ENCODE measurements around the gene CNTLN. TPM values are rescaled to one million over a fixed set of nuclear protein-coding genes. Genes with fewer than 3 reads are reported as not detected.

Gene CNTLN
- total RNA-seq, 1 experiment from 2014 or later, result 6.7 TPM

- no peak overlapping the region for H3K27ac Mint-ChIP-seq (ENCODE audit: low read depth, unreplicated experiment)
- no TSS peak for BruUV-seq (replicated peaks)
- DNase-seq (ENCODE audit: unreplicated experiment), result no peak
- no peaks in the 10 kb centered on the region for H3K9me3 Mint-ChIP-seq (ENCODE audit: unreplicated experiment)
- no peaks in the 10 kb centered on the region for H3K4me1 Mint-ChIP-seq (ENCODE audit: insufficient read depth, unreplicated experiment)
- H3K4me3 Mint-ChIP-seq (ENCODE audit: unreplicated experiment), result no peak overlapping the region
- ChIA-PET CTCF (no interaction called here), POLR2A (interaction anchor here (0.6 kb wide), 1 partner anchor 21 kb away, joined by 5 read pairs; no protein-coding TSS in a partner anchor)
- intact Hi-C loops (cut with micrococcal nuclease), result no loop called here
- no peaks in the 10 kb centered on the region for H3K27me3 Mint-ChIP-seq (ENCODE audit: insufficient read depth, unreplicated experiment)
- TF ChIP-seq CTCF (IDR thresholded peaks at IDR 0.05; ENCODE audit: unreplicated experiment), result no peak
- no peaks in the 10 kb centered on the region for H3K36me3 Mint-ChIP-seq (ENCODE audit: insufficient read depth, unreplicated experiment)
These were observed 24.6 kb downstream of the CNTLN start for GRCh38 chr9:17159469-17159868.

- Mint-ChIP-seq H3K4me1 (ENCODE audit: insufficient read depth, unreplicated experiment) (no peaks in the 10 kb centered on the region), H3K4me3 (ENCODE audit: unreplicated experiment) (no peak overlapping the region), H3K27me3 (ENCODE audit: insufficient read depth, unreplicated experiment) (no peaks in the 10 kb centered on the region), H3K27ac (ENCODE audit: low read depth, unreplicated experiment) (no peak overlapping the region), H3K9me3 (ENCODE audit: unreplicated experiment) (no peaks in the 10 kb centered on the region), H3K36me3 (ENCODE audit: insufficient read depth, unreplicated experiment) (no peaks in the 10 kb centered on the region)
- intact Hi-C loops (cut with micrococcal nuclease), result no loop called here
- BruUV-seq (replicated peaks), result no TSS peak
- DNase-seq (ENCODE audit: unreplicated experiment), result no peak
- TF ChIP-seq CTCF (IDR thresholded peaks at IDR 0.05; ENCODE audit: unreplicated experiment), result no peak
- POLR2A ChIA-PET, result no interaction called here
- CTCF ChIA-PET, result no interaction called here
These were observed 25.5 kb downstream of the CNTLN start for GRCh38 chr9:17160327-17160726.

GRCh38 chr9:17165764-17166163 is 30.9 kb downstream of the CNTLN start:
- no peak for TF ChIP-seq CTCF (IDR thresholded peaks at IDR 0.05; ENCODE audit: unreplicated experiment)
- Mint-ChIP-seq H3K9me3 (ENCODE audit: unreplicated experiment) (no peaks in the 10 kb centered on the region), H3K4me3 (ENCODE audit: unreplicated experiment) (no peak overlapping the region), H3K4me1 (ENCODE audit: insufficient read depth, unreplicated experiment) (peaks cover 5% of the 10 kb centered on the region), H3K27me3 (ENCODE audit: insufficient read depth, unreplicated experiment) (no peaks in the 10 kb centered on the region), H3K27ac (ENCODE audit: low read depth, unreplicated experiment) (no peak overlapping the region), H3K36me3 (ENCODE audit: insufficient read depth, unreplicated experiment) (no peaks in the 10 kb centered on the region)
- intact Hi-C loops (cut with micrococcal nuclease), result no loop called here
- POLR2A ChIA-PET, result no interaction called here
- DNase-seq (ENCODE audit: unreplicated experiment), result no peak
- CTCF ChIA-PET, result no interaction called here
- no TSS peak for BruUV-seq (replicated peaks)

- no peaks in the 10 kb centered on the region for H3K9me3 Mint-ChIP-seq (ENCODE audit: unreplicated experiment)
- no peak for TF ChIP-seq CTCF (IDR thresholded peaks at IDR 0.05; ENCODE audit: unreplicated experiment)
- no TSS peak for BruUV-seq (replicated peaks)
- intact Hi-C loops (cut with micrococcal nuclease), result no loop called here
- CTCF ChIA-PET, result no interaction called here
- H3K4me3 Mint-ChIP-seq (ENCODE audit: unreplicated experiment), result no peak overlapping the region
- H3K36me3 Mint-ChIP-seq (ENCODE audit: insufficient read depth, unreplicated experiment), result no peaks in the 10 kb centered on the region
- H3K4me1 Mint-ChIP-seq (ENCODE audit: insufficient read depth, unreplicated experiment), result peaks cover 5% of the 10 kb centered on the region
- H3K27ac Mint-ChIP-seq (ENCODE audit: low read depth, unreplicated experiment), result no peak overlapping the region
- no peak for DNase-seq (ENCODE audit: unreplicated experiment)
- POLR2A ChIA-PET, result no interaction called here
- H3K27me3 Mint-ChIP-seq (ENCODE audit: insufficient read depth, unreplicated experiment), result no peaks in the 10 kb centered on the region
These were observed 31.5 kb downstream of the CNTLN start for GRCh38 chr9:17166346-17166745.
